Endothelial cell of umbilical vein (primary cell): ENCODE results near the gene CPPED1.

Experiments used
- CTCF ChIP-seq, 2 donors: IDR thresholded peaks; 1 replicate in 1 of 2; 2 replicates in 1 of 2; pipeline ENCODE4 v1.5.1; 2011; ENCODE audit warnings: low read length in 2 of 2, mild to moderate bottlenecking in 2 of 2, moderate library complexity in 2 of 2, control low read depth in 1 of 2, inconsistent platforms in 1 of 2, low read depth in 1 of 2; ENCODE audit not compliant: insufficient read depth in 1 of 2; ENCODE audit errors: extremely low read depth in 1 of 2
- EZH2 ChIP-seq: IDR thresholded peaks from 2 replicates; pipeline ENCODE4 v1.6.1; 2012; ENCODE audit warnings: borderline replicate concordance, low read depth, mild to moderate bottlenecking, moderate library complexity, low read length, inconsistent platforms; ENCODE audit not compliant: severe bottlenecking
- POLR2A ChIP-seq: IDR thresholded peaks from 2 replicates; pipeline ENCODE4 v1.6.1; 2012; ENCODE audit warnings: low read depth, mild to moderate bottlenecking, control low read depth, low read length
- POLR2AphosphoS5 ChIP-seq: IDR thresholded peaks from 2 replicates; pipeline ENCODE4 v1.6.1; 2012; ENCODE audit warnings: low read depth, mild to moderate bottlenecking, control low read depth, low read length, moderate library complexity; ENCODE audit not compliant: insufficient read depth

GRCh38 chr16:12801511-12802042 lies 2.1 kb downstream of the CPPED1 start:
- TF ChIP-seq POLR2A (no peak), CTCF (IDR thresholded peaks at IDR 0.05; ENCODE audit: extremely low read depth in 1 of 2, insufficient read depth in 1 of 2, low read depth in 1 of 2, low read length in 2 of 2) (no peak), EZH2 (no peak), POLR2AphosphoS5 (peak; percentile 39)
